Motor neuron (in vitro differentiated cells): ENCODE data around the gene RB1. TPM values are rescaled to one million over a fixed set of nuclear protein-coding genes. Genes with fewer than 3 reads are reported as not detected.

Experiments used
- ATAC-seq, 8 experiments: fragments of 200-7000 bp; cut with Tn5 transposase; replicated peaks in 6 of 8; 2 replicates each; pipeline ENCODE4 v1.8.0; 2021; ENCODE audit warnings: mild to moderate bottlenecking in 8 of 8, moderate library complexity in 8 of 8
- H3K27ac ChIP-seq, 2 donors: fragments of 250-450 bp; sonication (Bioruptor Pico); 2 replicates each; pipeline ENCODE4 v1.9.0; 2021; ENCODE audit warnings: antibody characterized with exemption in 2 of 2, mild to moderate bottlenecking in 2 of 2, moderate library complexity in 1 of 2
- H3K4me1 ChIP-seq, 2 donors: fragments of 250-450 bp; sonication (Bioruptor Pico); replicated peaks in 1 of 2; 2 replicates each; pipeline ENCODE4 v1.6.1; 2021; ENCODE audit warnings: antibody characterized with exemption in 2 of 2, mild to moderate bottlenecking in 2 of 2, moderate library complexity in 1 of 2
- H3K4me3 ChIP-seq, 5 donors: fragments of 250-450 bp; sonication (Bioruptor Pico); 2 replicates each; pipeline ENCODE4 v1.9.0; 2021; ENCODE audit warnings: antibody characterized with exemption in 5 of 5, mild to moderate bottlenecking in 5 of 5, moderate library complexity in 4 of 5
- WGBS, 10 experiments: fragments of 450-650 bp; shearing (Covaris generic); methylation state at CpG; one replicate each; pipeline ENCODE4 v1.0.0; 2022; 5-methylcytosine and 5-hydroxymethylcytosine counted together
- in situ Hi-C, 9 experiments: fragments of 400-800 bp; cut with MboI; loops; one replicate each; pipeline ENCODE4 v1.15.0; 2021; ENCODE audit warnings: low sequenced_read_pairs in 9 of 9, low pct_unique_long_range_greater_than_20kb in 2 of 9; ENCODE audit not compliant: unreplicated experiment in 9 of 9
- total RNA-seq, 8 experiments: library from RNA; unstranded; fragments of 300-600 nt; gene quantifications; 2 replicates each; pipeline versions ENCODE4 v1.2.3 to v1.2.4, GENCODE V29; 2022

The RB1 gene
- total RNA-seq, 8 experiments from 2014 or later, result 20.1 to 47.5 (median 23.2) TPM

DNA sequence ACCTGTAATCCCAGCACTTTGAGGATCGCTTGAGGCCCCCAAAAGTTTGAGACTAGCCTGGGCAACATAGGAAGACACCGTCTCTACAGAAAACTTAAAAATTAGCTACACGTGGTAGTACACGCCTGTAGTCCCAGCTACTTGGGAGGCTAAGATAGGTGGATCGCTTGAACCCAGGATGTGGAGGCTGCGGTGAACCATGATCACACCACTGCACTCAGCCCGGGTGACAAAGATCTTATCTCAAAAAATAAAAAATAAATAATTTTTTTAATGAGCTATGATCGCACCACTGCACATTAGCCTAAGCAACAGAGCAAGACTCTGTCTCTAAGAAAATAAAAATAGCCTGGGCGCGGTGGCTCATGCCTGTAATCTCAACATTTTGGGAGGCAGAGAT is 222.7 kb downstream of the RB1 start:
- H3K4me1 ChIP-seq, result peaks cover 0 to 2% of the 10 kb centered on the region in 2 donors
- no peak for ATAC-seq
- H3K27ac ChIP-seq, result no peak overlapping the region
- WGBS, 10 experiments, result 80 to 100% (median 96%) methylated on average over 1 to 10 of the region's 10 CpGs
- in situ Hi-C loops, result no loop called here
- no peak overlapping the region for H3K4me3 ChIP-seq

DNA sequence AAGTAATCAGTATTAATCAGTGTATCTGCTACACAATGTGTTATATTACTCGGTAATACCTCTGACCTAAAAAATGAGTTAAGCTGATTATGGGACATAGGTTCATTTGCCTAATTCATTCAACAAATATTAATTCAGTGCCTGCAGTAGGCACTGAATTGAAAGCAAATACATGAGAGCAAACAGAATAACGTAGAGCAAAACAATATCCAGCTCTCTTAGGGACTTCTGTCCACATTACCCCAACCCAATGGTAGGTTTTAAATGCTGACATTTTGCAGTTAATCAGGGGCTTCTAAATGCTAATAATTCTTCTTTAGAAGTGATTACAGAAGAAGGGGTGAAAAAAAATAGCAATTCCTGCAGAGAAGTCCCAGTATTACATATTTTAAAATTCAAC is 224.4 kb downstream of the RB1 start:
- in situ Hi-C loops, result no loop called here
- H3K27ac ChIP-seq, result no peak overlapping the region
- H3K4me3 ChIP-seq, result no peak overlapping the region
- 23 to 95% (median 80%) methylated on average over 1 to 2 of the region's 2 CpGs; no CpG with 5 or more reads in 3 of the 10 experiments for WGBS, 10 experiments
- ATAC-seq, result no peak
- peaks cover 2% of the 10 kb centered on the region in 2 donors for H3K4me1 ChIP-seq

DNA sequence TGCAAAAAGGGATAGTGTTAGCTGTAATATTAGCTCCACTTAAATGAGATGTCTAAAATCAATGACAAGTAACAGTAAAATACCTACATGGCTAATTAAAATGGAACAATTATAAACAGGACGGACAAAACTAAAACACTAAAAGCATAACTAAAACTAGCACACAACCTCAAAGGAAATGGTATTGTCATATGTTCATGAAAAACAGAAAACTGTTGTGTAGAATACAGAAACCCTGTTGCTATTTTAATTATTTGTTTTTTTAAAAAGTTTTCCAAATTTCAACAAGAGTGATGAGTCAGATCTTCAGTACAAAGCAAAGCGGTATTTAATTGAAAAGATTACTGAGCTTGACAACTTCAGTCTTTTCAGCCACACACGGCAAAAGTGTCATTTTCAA is 225.2 kb downstream of the RB1 start:
- WGBS, 10 experiments, result 30 to 100% (median 94%) methylated on average over 1 to 3 of the region's 3 CpGs
- no peak overlapping the region for H3K27ac ChIP-seq
- in situ Hi-C loops, result no loop called here
- no peak for ATAC-seq
- H3K4me1 ChIP-seq, result peaks cover 6% of the 10 kb centered on the region in 2 donors
- H3K4me3 ChIP-seq, result no peak overlapping the region

DNA sequence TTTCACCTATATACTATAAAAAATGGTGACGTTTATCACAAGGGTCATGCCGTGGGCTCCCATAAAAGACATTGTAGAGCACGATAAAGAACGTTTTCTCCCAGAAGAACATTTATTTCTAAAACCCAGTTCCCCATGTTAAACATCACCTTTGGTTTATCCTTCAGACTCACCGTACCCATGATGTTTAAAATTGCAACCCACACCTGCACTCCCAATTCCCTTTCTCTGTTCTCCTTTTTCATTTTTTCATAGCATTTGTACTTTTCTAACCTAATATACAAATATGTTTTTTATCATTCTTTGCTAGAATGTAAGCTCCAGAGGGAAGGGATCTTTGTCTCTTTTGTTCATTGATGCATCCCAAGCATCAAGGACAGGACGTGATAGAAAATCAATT is 227.3 kb downstream of the RB1 start:
- H3K4me3 ChIP-seq, result no peak overlapping the region
- no peak for ATAC-seq
- no peak overlapping the region for H3K27ac ChIP-seq
- 77 to 100% (median 94%) methylated on average over 2 to 6 of the region's 6 CpGs; no CpG with 5 or more reads in 1 of the 10 experiments for WGBS, 10 experiments
- in situ Hi-C loops, result no loop called here
- peaks cover 6% of the 10 kb centered on the region in 2 donors for H3K4me1 ChIP-seq

Other genes starting within 250 kb of the RB1 start
- gene MED4, start 208.6 kb upstream of the RB1 start, total RNA-seq, result 10 to 100 TPM; 34.9 to 69.5 (median 47.7) TPM
- gene ITM2B, start 70.5 kb upstream of the RB1 start, total RNA-seq, result 100 to 1,000 TPM; 100 to 965 (median 173) TPM
- gene LPAR6, start 109.4 kb downstream of the RB1 start, total RNA-seq, result 10 to 100 TPM in 5 of 8 experiments, 1 to 10 TPM in 3; 3.9 to 33.6 (median 10.4) TPM
- 10 to 100 TPM in 3 of 8 experiments, 1 to 10 TPM in 5; 7.6 to 22.9 (median 9.4) TPM for gene RCBTB2, start 229.3 kb downstream of the RB1 start, total RNA-seq